Suppressor macrophage (primary cell): ENCODE data around the gene KAZALD1.
A peak's percentile ranks its signal among the peaks of the same experiment; 100 is the strongest.

Experiments used
- DNase-seq, 4 experiments: peaks; one replicate each; pipeline ENCODE4 v3.0.0-alpha.2; 2020 to 2022
- total RNA-seq, 17 experiments: gene quantifications; one replicate each; lab custom pipeline; 2026; ENCODE audit warnings: mixed read lengths in 6 of 17, inconsistent platforms in 3 of 17; lab: John Stamatoyannopoulos, UW

The KAZALD1 gene, protein sequence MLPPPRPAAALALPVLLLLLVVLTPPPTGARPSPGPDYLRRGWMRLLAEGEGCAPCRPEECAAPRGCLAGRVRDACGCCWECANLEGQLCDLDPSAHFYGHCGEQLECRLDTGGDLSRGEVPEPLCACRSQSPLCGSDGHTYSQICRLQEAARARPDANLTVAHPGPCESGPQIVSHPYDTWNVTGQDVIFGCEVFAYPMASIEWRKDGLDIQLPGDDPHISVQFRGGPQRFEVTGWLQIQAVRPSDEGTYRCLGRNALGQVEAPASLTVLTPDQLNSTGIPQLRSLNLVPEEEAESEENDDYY
- total RNA-seq, result 0 to 4.1 (median 0.30) reads per million in 17 experiments

DNA sequence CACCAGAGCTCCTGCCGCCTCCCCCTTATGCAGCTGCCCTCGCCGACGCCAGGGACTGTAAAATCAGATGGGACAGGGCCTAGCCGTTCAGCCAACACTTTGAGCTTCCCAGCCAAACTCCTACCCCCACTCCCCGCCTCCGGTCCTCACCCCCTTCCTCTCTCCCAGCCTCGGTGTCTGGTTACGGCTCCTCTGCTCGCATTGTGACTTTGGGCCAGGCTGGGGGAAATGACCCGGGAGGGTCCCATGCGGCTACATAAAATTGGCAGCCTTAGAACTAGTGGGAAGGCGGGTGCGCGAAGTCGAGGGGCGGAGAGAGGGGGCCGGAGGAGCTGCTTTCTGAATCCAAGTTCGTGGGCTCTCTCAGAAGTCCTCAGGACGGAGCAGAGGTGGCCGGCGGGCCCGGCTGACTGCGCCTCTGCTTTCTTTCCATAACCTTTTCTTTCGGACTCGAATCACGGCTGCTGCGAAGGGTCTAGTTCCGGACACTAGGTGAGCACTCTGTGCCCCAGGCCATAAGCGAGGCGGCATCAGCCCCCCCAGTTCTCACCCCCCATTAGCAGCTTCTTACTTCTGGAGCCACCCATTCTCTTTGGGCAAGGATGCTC, at the start of gene KAZALD1:
Gene KAZALD1, plus strand, starts transcription at position 366 of the 608 bp plus-strand sequence. CDS start 604 bp downstream, outside the sequence.
- no peak for DNase-seq

DNA sequence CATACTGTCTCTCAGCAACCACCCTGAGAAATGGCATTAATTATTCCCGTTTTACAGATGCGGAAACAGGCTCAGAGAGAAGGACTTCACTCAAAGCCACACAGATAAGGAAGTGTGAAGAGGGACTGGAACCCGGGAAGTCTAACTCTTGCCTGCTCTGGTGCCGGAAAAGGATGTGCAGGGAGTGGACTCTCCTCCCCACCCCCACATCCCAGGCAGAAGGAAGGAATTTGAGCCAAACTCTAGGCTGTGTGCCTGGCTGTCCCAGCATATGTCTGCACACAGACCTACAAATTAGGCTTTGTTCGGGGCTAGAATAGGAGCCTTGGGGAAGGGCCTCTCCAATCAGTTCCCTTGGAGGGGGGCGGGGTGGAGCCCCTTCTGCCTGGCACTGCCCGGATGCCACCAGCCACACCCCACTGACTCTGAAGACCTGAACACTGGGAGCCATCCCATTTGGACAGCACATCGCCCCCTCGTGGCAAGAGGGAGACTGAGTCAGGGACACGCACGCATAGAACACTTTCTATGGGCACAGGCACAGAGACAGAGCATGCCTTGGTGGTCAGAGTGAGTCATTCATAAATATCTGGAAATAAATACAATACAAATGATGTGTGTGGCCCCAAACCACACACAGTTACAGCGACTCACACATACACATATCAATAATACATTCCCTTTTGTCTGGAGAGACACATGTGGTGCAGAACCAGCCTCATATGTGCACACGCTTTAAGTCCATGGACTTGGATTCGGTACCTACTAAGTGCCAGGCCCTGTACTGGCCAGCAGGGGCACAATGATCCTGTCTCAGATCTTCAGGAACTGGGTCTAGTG, 49.0 kb upstream of the KAZALD1 start:
- peak; percentile 83 to 92 (median 86) for DNase-seq

DNA sequence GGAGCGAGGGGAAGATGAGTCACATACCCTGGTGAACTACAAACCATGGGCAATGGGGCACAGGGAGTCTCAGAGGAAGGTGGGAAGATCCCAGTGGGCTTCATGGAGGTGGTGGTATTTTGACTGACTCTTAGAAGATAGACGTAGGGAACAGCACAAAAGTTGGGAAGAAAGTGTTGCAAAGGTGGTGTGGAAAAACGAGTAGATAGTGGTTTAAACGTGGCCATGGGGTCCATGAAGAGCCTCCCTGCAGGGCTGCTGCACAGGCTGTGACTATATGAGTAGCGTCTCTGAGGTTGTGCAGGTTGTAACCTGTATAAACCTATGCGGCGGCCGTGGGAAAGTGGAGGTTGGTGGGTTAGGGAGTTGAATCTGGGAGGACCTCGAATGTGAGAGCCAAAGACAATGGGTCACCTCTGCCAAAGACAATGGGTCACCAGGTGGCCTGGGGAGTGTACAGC, 48.4 kb upstream of the KAZALD1 start:
- no peak for DNase-seq

DNA sequence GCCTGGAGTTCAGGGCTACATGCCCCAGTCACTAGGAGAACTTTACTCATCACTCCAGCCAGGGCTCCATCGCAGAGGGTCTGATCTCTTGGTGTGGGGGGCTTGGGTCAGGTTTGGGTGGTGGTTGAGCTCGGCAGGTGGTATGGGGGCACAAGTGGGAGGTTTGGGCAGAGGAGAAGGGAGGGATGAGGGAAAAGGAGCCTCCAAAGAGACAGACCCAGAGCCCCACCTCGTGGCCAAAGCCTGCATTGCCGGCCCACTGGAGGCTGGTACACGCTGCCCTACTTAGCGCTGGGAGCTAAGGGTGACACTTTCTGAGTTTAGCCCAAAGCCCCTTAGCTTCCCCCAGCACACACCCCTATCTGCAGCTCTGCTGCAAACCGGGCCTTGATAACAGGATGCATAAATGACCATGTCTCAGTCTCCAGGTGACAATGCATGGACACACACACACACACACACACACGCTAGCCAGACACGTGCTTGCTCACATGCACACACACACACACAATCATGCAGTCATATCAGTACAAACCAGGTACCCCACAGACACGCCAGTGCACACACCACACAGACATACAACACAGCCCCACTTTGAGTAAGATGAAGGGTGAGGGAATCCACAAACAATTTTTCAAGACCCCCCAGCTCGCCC, 47.4 kb upstream of the KAZALD1 start:
- peak; percentile 75 to 88 (median 86) for DNase-seq

DNA sequence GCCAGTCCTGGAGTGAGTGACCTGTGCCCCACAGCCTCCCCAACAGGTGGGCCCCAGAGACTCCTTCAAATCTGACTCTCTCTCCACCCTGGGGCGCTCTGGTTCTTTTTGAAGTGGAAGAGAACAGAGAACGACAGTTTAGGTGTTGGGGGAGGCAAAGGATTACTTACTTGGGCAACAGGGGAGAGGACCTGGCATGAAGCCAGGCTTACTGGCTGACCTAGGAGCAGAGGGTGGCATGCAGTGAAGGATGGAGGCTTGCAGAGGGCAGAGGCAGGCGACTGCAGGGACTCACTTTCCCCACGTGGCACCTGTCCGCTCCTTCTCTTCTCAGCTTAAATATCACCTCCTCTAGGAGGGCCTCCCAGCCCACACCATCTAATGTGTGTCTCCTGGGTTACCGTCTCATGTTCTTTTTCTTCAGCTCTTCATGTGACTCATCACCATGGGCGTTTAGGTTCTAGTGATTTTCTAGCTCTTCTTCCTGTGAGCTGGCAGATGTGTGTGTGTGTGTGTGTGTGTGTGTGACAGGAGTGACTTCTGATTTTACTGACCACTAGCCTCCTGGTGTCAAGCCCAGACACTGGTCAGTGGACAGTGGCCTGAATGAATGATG, 46.7 kb upstream of the KAZALD1 start:
- DNase-seq, result peak; percentile 40 to 79 (median 48)

DNA sequence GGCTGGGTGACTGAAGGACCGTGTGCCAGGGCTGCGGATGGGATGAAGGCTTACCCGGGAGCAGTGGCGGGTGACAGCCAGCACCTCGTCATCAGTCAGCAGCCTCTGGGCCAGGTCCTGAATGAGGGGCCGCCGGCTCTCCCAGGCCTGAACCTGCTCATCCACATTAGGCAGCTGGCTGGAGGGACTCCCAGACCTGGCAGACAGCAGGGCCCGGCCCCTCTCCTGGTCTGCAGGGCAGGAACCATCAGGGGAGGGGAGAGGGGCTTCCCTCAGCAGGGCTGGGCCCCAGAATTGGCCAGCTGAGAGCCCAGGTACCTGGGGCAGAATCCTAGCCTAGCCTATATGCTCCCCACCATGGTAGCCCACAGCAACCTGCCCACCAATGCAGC, 46.2 kb upstream of the KAZALD1 start:
- DNase-seq, result no peak

DNA sequence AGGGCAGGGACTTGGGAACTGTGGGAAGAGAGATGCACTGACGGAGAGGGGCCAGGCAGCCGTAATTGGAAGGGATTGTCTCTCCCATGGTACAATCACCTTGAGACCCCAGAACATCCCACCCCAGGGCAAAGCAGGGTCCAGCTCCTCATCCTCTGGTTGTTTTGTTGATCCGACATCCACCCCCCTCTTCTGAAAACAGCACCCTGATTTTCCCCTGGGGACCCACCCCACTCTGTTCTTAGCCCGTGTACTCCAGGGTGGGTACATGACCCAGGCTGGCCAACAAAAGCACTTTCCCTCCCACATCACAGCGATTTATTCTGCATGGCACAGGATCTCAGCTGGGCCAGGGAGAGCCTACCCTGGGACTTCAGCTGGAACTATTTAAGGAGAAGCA, 45.0 kb upstream of the KAZALD1 start:
- no peak for DNase-seq

DNA sequence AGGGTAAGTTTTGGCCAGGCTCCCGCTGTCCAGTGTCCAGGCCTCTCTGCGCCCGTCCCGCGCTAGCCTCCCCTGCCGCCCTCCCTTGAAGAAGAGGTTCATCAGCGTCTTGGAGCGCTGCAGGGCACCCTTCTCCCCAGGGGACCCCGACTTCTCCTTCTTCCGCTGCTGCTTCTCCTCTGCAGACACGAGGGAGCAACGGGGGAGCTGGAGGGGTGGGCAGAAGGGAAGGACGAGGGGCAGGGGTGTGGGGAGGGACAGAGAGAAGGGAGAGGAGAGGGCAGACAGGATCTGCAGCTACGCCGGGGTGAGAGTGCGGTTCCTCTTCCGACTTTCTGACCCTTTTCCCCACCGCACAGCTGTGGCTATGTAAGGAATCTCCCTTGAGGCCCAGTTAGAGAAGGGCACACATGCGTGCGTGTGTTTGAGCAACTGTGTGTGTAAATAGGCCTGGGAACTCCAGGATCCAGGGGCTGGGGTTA, 43.6 kb upstream of the KAZALD1 start:
- peak; percentile 58 to 73 (median 70) for DNase-seq

DNA sequence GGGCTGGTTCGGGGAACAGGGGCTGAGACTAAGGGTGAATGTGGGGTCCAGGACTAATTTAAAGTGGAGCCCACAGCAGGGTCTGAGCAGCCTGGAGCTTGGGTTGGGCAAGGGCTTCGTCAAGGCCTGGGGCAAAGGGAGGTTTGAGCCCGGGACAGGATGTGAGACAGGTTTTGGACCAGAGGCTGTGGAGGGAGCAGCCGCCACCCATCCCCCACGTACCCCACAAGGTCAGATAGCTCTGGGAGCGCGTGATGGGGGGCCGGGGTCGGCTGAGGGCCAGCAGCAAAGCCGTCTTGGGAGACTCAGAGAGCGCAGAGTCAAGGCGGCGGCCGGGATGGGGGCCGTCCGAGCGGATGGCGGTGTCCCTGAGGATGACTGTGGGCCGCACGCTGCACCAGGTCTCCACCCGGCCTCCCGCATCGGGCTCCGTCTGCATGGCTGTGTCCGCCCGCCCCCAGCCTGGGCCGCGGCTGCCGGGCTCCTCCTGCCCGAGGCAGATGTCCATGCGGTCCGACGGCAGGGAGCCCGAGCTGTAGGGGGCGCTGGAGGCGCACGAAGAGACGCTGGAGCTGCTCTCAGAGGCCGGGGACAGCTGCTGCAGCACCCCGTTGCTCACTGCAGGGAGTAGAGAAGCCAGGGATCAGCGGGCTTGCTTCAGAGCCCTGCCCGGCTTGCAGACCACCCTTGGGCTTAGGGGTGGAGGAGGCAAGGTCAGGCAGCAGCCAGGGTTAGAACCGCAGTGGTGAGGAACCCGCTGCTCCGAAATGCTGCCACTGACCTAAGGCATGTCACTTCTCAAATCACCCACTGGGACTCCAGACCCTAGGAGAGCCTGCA, 43.0 kb upstream of the KAZALD1 start:
- DNase-seq, result peak; percentile 87 to 94 (median 91)

DNA sequence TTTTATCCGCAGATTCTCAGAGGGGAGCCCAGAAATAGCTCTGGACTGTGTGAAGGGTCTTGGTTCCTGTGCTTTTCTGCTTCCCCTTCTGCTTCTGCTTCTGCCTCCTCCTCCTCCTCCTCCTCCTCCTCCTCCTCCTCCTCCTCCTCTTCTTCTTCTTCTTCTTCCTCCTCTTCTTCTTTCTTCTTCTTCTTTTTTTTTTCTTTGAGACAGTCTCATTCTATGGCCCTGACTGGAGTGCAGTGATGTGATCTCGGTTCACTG, 42.4 kb upstream of the KAZALD1 start:
- DNase-seq, result no peak

DNA sequence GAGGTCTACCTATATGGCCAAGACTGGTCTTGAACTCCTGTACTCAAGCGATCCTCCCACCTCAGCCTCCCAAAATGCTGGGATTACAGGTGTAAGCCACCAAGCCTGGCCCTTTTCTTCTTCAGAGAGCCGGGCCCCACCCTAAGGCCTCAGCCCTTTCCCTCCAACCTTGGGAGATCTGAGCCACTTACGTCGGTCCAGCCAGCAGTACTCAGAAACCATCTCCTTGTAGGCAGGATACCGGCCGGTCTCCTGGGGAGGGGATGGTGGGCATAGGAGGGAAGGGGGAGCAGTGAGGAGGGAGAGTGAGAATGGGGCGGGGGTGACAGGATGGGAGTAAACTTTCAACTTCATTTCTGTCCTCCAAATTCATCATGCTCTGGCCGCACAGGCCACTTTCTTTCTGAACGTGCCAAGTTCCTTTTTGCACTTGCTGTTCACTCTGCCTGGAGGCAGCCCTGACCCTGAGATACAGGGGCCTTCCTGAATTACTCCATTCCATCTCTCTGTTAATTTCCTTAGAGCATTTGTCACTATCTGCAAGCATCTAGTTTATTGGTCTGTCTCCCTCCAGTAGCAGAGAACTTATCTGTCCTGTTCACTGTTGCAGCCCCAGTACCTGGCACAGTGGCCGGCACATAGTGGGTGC, 41.2 kb upstream of the KAZALD1 start:
- peak in 3 of 4 experiments; percentile 36 to 45 (median 36) for DNase-seq

DNA sequence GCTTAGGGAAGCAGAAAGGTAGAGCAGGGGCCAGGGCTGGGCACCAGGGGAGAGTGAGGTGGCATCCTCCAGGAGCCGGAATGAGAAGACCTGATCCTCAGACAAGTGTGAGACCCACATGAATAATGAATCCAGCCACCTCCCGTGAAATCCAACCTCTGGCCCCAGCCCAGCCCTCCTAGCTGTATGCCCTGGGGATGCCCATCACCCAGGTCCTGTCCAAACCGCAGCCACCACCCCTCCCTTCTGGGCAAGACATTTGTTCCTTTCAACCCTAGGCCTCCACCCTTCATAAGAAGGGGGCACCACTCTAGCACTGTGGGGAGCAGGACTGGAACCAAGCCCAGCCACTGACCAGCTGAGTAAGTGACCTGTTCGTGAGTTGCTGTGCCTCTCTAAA, 40.5 kb upstream of the KAZALD1 start:
- DNase-seq, result no peak

DNA sequence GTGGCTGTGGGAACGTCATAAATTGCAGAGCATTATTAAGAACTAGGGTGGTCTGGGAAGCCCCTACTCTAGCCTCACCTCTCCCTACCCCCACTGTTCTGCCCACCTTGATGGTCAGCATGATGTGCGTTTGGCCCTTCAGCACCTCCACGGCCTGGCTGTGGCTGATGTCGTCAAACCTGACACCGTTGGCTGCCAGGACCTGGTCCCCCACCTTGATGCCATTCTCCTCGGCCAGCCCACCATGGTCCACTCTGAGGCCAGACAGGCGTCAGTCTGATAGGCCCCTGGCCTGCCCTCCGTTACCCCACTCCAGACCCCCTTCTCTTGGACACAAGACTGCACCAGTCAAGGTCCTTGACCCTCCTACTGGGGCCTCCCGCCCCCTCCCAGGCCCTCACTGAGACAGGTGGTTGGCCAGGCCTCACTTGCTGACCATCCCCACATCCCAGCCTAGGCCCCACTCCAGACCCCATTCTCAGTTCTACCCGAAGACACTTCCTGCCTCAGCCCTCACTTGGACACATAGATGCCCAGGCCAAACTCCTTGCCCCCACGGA, 40.0 kb upstream of the KAZALD1 start:
- DNase-seq, result no peak

DNA sequence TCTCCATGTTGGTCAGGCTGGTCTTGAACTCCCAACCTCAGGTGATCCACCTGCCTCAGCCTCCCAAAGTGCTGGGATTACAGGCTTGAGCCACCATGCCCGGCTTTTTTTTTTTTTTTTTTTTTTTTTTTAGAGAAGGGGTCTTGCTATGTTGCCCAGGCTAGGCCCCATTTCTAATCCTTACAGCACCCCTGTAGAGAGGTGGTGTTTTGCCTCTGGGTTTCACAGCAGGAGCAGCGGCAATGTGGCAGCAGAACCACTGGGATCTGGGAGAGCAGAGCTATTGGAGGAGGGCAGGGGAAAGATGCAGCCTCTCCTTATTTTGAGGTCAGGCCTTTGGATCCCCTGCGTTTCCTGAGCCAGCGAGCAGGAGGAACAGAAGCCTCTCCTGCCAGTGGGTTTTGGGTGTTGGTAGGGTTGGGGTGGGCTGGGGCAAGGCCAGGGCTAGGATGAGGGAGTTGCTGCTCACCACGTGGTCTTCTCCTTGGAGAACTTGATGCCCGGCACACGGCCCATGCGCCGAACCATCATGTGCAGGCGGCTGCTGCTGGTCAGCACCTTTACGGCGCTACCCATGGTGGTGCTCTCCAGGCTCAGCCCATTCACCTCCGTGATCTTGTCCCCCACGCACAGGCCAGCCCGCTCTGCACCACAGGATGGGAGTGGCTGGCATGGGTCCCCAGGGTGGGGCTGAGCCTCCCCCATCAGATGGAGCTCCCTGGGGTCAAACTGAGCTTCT, 38.7 kb upstream of the KAZALD1 start:
- no peak for DNase-seq

DNA sequence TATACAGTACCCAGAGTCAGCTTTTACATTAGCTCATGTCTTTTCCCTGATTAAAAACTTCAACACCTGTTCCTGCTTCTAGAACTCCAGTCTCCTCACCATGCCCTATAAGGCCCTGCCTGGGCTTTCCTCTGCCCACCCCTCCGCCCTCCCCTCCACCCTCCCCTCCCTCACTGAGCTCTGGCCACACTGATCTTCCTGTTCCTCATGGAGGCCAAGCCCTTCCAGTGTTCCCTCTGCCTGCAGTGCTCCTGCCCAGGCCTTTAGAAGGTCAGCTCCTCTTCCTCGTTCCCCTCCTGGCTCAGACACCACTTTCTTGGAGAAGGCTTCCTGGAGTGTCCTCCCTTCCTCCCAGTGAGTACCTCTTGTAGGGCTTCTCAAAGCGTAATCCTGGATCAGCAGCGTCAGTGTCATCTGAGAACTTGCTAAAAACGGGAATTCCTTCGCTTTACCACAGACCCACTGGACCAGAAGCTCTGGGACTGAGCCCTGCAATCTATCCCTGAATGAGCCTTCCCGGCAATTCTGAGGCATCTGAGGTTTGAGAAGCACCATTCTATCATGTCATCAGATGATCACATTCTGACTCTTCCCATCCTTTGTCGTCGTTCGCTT, 34.6 kb upstream of the KAZALD1 start:
- DNase-seq, result peak; percentile 20 to 62 (median 48)

DNA sequence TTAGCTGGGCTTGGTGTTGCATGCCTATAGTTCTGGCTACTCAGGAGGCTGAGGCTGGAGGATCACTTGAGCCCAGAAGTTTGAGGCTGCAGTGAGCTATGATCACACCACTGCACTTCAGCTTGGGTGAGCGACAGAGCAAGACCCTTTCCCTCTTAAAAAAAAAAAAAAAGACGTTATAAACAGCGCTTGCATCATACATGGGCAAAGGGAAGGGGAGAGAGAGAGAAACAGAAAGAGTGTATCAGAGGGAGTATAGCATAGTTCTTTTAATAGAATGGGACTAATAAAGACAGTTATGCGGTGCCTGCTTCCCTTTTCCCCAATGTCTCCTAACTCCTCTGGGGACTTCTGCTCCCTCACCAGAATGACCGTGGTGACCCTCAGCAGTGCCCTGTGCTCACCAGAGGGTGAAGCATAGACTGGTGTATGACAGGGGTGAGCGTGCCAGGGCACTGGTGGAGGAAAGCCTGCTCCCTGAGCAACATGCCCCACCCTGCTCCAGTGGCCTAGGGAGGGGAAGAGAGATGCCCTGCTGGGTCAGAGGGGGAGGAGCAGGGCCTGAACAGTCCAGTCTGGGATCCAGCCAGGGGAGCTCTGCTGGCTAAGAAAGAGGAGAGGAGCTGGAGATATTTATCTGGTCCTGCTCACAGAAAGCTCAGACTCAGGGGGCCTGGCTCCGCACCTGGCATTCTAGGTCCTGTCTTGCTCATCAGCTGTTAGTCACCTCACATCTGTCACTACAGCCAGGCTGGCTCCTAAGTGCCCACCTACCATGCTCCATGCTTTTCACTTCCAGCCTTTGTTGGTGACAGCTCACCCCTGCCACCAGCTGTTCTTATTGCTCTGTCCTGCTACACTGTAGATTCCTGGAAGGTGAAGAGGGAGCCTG, 33.1 kb upstream of the KAZALD1 start:
- peak; percentile 68 to 88 (median 74) for DNase-seq

DNA sequence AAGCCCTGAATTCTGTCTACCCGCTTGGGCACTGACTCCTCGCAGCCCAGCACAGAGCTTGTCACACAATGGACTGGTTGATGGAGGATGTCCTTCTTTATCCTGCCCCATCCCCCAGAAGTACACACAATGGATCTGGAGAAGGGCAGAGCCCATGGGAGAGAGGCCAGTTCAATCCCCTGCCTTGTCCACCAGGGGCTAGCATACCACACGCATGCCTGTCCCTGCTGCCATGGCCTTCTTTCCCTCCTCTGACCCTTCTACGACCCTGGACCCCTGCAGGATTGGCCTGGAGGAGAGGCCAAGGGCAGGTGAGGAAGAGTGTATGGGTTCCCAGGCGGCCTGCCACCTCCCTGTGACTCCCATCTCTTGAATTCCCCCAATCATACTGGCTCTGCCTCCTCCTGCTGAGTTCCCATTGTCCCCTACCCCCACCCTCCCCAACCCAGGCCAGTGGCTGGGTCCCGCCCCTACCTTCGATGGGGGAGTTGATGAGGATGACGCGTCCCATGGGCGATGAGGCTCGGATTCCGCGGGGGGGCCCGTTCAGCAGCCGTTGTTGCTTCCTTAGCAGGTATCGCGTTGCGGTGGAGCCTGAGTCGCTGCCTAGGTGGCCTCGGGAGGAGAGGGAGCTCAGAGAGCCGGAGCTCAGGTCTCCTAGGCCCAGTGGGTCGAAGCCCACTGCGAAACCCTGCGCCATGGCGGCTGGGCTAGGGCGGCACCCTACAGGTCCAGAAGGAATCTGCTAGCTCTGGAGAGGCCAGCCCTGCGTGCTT, 32.1 kb upstream of the KAZALD1 start:
- DNase-seq, result no peak
